Upper lobe of right lung (tissue), 1 donor: ENCODE data around the gene RBPJ. TPM values are rescaled to one million over a fixed set of nuclear protein-coding genes. Genes with fewer than 3 reads are reported as not detected.
"Not testable (repeated sequence)": the region's sequence is repeated elsewhere in the genome, so short reads cannot be mapped to it uniquely, and the experiment has no call there.

ENCODE experiments used
- ATAC-seq: fragments of 200-7000 bp; cut with Tn5 transposase; one replicate; pipeline ENCODE4 v1.9.1; 2020; ENCODE audit warnings: mild to moderate bottlenecking, moderate library complexity
- DNase-seq: peaks from one replicate; pipeline ENCODE4 v3.0.0-alpha.2; 2020
- H3K27ac ChIP-seq: fragments of 200-600 bp; one replicate; pipeline ENCODE4 v1.8.0; 2022
- H3K27me3 ChIP-seq: fragments of 200-600 bp; one replicate; pipeline ENCODE4 v1.8.0; 2022; ENCODE audit warnings: mild to moderate bottlenecking
- H3K36me3 ChIP-seq: fragments of 200-600 bp; one replicate; pipeline ENCODE4 v1.8.0; 2022
- H3K4me1 ChIP-seq: fragments of 200-600 bp; one replicate; pipeline ENCODE4 v1.8.0; 2022
- H3K4me3 ChIP-seq: fragments of 200-600 bp; one replicate; pipeline ENCODE4 v1.8.0; 2022; ENCODE audit warnings: mild to moderate bottlenecking
- H3K9me3 ChIP-seq: fragments of 200-600 bp; one replicate; pipeline ENCODE4 v1.8.0; 2022
- CTCF ChIP-seq: fragments of 200-600 bp; IDR thresholded peaks from one replicate; pipeline ENCODE4 v1.8.0; 2022; ENCODE audit warnings: antibody characterized with exemption
- intact Hi-C: fragments of 100-400 bp; cut with DNase I; formaldehyde crosslinking; loops from one replicate; pipeline ENCODE4 v1.11.0; 2022
- total RNA-seq: library from RNA; stranded (reverse); fragmentation: NEBNext Ultra II Directional; extraction: Animal tissue kit (Norgen Biotek cat#: 25700); gene quantifications from one replicate; pipeline ENCODE4 v1.2.1, GENCODE V29; 2021
- donor health status: DM: no; HTN: yes; CAD: no; lungs with severe emphysema.

RBPJ gene
- total RNA-seq, 1 donor from 2014 or later = 86.2 TPM

- no peak for ATAC-seq
- H3K4me3 ChIP-seq = no peak overlapping the region
- intact Hi-C loops = no loop called here
- H3K9me3 ChIP-seq = no peaks in the 10 kb centered on the region
- DNase-seq = no peak
- no peak overlapping the region for H3K27ac ChIP-seq
- H3K4me1 ChIP-seq = peaks cover 14% of the 10 kb centered on the region
- no peaks in the 10 kb centered on the region for H3K36me3 ChIP-seq
- no peaks in the 10 kb centered on the region for H3K27me3 ChIP-seq
- TF ChIP-seq CTCF = no peak
Observed at GRCh38 chr4:26355392-26356052, 34.7 kb downstream of the RBPJ start.

GRCh38 chr4:26356081-26356501 is 35.3 kb downstream of the RBPJ start:
- H3K27ac ChIP-seq = no peak overlapping the region
- H3K4me1 ChIP-seq = peaks cover 14% of the 10 kb centered on the region
- no peak for DNase-seq
- no peak for TF ChIP-seq CTCF
- no peaks in the 10 kb centered on the region for H3K9me3 ChIP-seq
- intact Hi-C loops = no loop called here
- no peaks in the 10 kb centered on the region for H3K36me3 ChIP-seq
- peak; percentile 76 for ATAC-seq
- no peaks in the 10 kb centered on the region for H3K27me3 ChIP-seq
- no peak overlapping the region for H3K4me3 ChIP-seq

- H3K4me1 ChIP-seq = peaks cover 14% of the 10 kb centered on the region
- intact Hi-C loops, H3K9me3 ChIP-seq, H3K4me3 ChIP-seq, H3K36me3 ChIP-seq, H3K27me3 ChIP-seq, H3K27ac ChIP-seq, DNase-seq: not testable (repeated sequence)
- ATAC-seq = peak; percentile 46
Observed at GRCh38 chr4:26359521-26359920, 38.7 kb downstream of the RBPJ start.

GRCh38 chr4:26360273-26360672 is 39.5 kb downstream of the RBPJ start:
- Histone ChIP-seq H3K4me3 (no peak overlapping the region), H3K27ac (no peak overlapping the region), H3K36me3 (no peaks in the 10 kb centered on the region), H3K4me1 (peaks cover 14% of the 10 kb centered on the region), H3K9me3 (no peaks in the 10 kb centered on the region), H3K27me3 (no peaks in the 10 kb centered on the region)
- no peak for TF ChIP-seq CTCF
- DNase-seq (no peak), ATAC-seq (no peak)
- intact Hi-C loops = no loop called here

GRCh38 chr4:26360864-26361263 is 40.0 kb downstream of the RBPJ start:
- H3K9me3 ChIP-seq = no peaks in the 10 kb centered on the region
- peaks cover 9% of the 10 kb centered on the region for H3K4me1 ChIP-seq
- TF ChIP-seq CTCF = no peak
- intact Hi-C loops = no loop called here
- H3K36me3 ChIP-seq = no peaks in the 10 kb centered on the region
- no peak overlapping the region for H3K27ac ChIP-seq
- H3K27me3 ChIP-seq = no peaks in the 10 kb centered on the region
- H3K4me3 ChIP-seq = no peak overlapping the region
- DNase-seq (no peak), ATAC-seq (no peak)

- H3K9me3 ChIP-seq = no peaks in the 10 kb centered on the region
- no peak for TF ChIP-seq CTCF
- no peaks in the 10 kb centered on the region for H3K27me3 ChIP-seq
- intact Hi-C loops = no loop called here
- DNase-seq = no peak
- no peak overlapping the region for H3K27ac ChIP-seq
- H3K4me3 ChIP-seq = no peak overlapping the region
- H3K36me3 ChIP-seq = no peaks in the 10 kb centered on the region
- peaks cover 5% of the 10 kb centered on the region for H3K4me1 ChIP-seq
- no peak for ATAC-seq
Observed at GRCh38 chr4:26361297-26361696, 40.5 kb downstream of the RBPJ start.
